Nephron (organoid): ENCODE results near the gene UVRAG.

Source experiments
- H3K27ac Mint-ChIP-seq, 3 experiments: 2 replicates each; pipeline ENCODE4 v1.8.0; 2020; ENCODE audit warnings: mixed read lengths in 3 of 3, mild to moderate bottlenecking in 2 of 3, moderate library complexity in 1 of 3
- H3K27me3 Mint-ChIP-seq: 2 replicates; pipeline ENCODE4 v1.8.0; 2021; ENCODE audit warnings: low read depth, mild to moderate bottlenecking, moderate library complexity, mixed read lengths
- H3K36me3 Mint-ChIP-seq: 2 replicates; pipeline ENCODE4 v1.8.0; 2020; ENCODE audit warnings: low read depth, mixed read lengths
- H3K4me1 Mint-ChIP-seq: 2 replicates; pipeline ENCODE4 v1.8.0; 2020; ENCODE audit warnings: mixed read lengths
- H3K4me3 Mint-ChIP-seq, 3 experiments: 2 replicates each; pipeline ENCODE4 v1.8.0; 2020; ENCODE audit warnings: mild to moderate bottlenecking in 3 of 3, mixed read lengths in 3 of 3, moderate library complexity in 2 of 3
- H3K9me3 Mint-ChIP-seq: 2 replicates; pipeline ENCODE4 v1.8.0; 2020; ENCODE audit warnings: mixed read lengths
- CTCF ChIP-seq, 3 experiments: fragments of 200-600 bp; sonication (generic); IDR thresholded peaks; one replicate each; pipeline ENCODE4 v1.5.0; 2021; ENCODE audit warnings: antibody characterized with exemption in 3 of 3; ENCODE audit not compliant: unreplicated experiment in 3 of 3

Gene UVRAG

DNA sequence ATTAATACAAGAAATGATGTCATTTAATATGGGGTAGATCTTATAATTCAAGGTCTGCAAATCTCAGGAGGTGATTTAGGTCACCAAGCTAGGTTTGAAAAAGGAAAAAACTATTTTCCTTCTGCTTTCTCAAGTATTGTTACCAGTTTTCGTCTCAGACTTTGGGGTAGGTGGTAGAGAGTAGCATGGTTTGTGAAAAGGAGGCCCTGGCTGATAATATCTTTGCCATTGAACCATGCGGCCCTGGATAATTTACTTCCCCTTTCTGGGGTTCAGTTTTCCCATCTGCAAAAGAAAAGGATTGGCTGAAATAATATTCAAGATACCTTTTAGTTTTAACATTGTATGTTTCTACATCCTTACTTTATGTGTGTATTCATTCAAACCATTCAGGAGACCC lies 299.2 kb downstream of the UVRAG start:
- no peak for TF ChIP-seq CTCF (IDR thresholded peaks at IDR 0.05; ENCODE audit: unreplicated experiment in 3 of 3)
- H3K9me3 Mint-ChIP-seq: peaks cover 9% of the 10 kb centered on the region
- no peak overlapping the region for H3K4me3 Mint-ChIP-seq
- no peak overlapping the region for H3K27ac Mint-ChIP-seq
- H3K27me3 Mint-ChIP-seq: no peaks in the 10 kb centered on the region
- H3K4me1 Mint-ChIP-seq: no peaks in the 10 kb centered on the region
- H3K36me3 Mint-ChIP-seq: peaks cover 27% of the 10 kb centered on the region

- Mint-ChIP-seq H3K27ac (no peak overlapping the region), H3K36me3 (peaks cover 24% of the 10 kb centered on the region), H3K4me1 (peaks cover 3% of the 10 kb centered on the region), H3K27me3 (no peaks in the 10 kb centered on the region), H3K4me3 (no peak overlapping the region), H3K9me3 (peaks cover 9% of the 10 kb centered on the region)
- no peak for TF ChIP-seq CTCF (IDR thresholded peaks at IDR 0.05; ENCODE audit: unreplicated experiment in 3 of 3)
Observed at GRCh38 chr11:76115555-76115954, 300.5 kb downstream of the UVRAG start.

DNA sequence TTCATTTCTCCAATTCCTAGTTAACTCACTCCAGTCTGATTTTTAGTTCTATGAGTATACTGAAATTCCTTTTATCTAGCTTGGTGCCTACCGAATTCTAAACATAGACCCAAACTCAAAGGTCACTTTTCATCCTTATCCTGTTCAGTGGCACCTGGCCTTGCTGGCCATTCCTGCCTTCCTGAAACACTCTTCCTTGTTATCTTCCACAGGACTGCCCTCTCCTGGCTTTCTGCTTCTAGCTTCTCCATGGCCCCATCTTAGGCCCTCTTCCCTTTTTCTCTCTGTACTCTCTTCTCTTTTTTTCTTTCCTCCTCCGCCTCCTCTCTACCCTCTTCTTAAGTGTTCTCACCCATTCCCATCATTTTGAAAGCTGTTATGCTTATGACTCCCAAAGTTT lies 304.0 kb downstream of the UVRAG start:
- Mint-ChIP-seq H3K27ac (no peak overlapping the region), H3K36me3 (peaks cover 13% of the 10 kb centered on the region), H3K9me3 (no peaks in the 10 kb centered on the region), H3K27me3 (no peaks in the 10 kb centered on the region), H3K4me3 (no peak overlapping the region), H3K4me1 (peaks cover 22% of the 10 kb centered on the region)
- TF ChIP-seq CTCF (IDR thresholded peaks at IDR 0.05; ENCODE audit: unreplicated experiment in 3 of 3): no peak

GRCh38 chr11:76119779-76120178 lies 304.8 kb downstream of the UVRAG start:
- Mint-ChIP-seq H3K9me3 (no peaks in the 10 kb centered on the region), H3K27ac (no peak overlapping the region), H3K36me3 (peaks cover 13% of the 10 kb centered on the region), H3K4me3 (no peak overlapping the region), H3K4me1 (peaks cover 22% of the 10 kb centered on the region), H3K27me3 (no peaks in the 10 kb centered on the region)
- no peak for TF ChIP-seq CTCF (IDR thresholded peaks at IDR 0.05; ENCODE audit: unreplicated experiment in 3 of 3)

- H3K9me3 Mint-ChIP-seq: no peaks in the 10 kb centered on the region
- peak overlapping the region; percentile 51 to 90 (median 89) for H3K27ac Mint-ChIP-seq
- no peaks in the 10 kb centered on the region for H3K27me3 Mint-ChIP-seq
- peak overlapping the region in 1 of 3 experiments; percentile 24 for H3K4me3 Mint-ChIP-seq
- H3K36me3 Mint-ChIP-seq: peaks cover 10% of the 10 kb centered on the region
- TF ChIP-seq CTCF (IDR thresholded peaks at IDR 0.05; ENCODE audit: unreplicated experiment in 3 of 3): no peak
- peaks cover 26% of the 10 kb centered on the region for H3K4me1 Mint-ChIP-seq
Observed at GRCh38 chr11:76120513-76121101, 305.6 kb downstream of the UVRAG start.

DNA sequence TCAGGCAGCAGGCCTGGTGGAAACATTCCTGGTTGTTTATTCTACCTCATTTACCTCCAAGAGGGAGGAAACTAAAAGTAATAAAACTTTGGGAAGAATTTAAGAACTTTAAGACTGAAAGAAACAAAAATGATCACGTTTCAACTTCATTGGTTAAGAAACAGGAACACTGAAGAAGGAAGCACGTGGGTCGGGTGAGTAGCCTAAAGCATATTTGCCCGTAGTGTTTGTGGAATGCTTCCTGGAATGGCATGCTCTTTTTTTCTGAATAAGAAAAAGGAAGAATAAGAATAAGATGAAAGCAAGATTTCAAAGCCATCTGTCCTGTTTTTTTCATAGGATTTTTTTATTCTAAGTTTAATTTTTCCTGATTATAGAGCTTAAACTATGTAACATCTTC lies 308.2 kb downstream of the UVRAG start:
- Mint-ChIP-seq H3K27ac (no peak overlapping the region), H3K9me3 (no peaks in the 10 kb centered on the region), H3K4me1 (peaks cover 26% of the 10 kb centered on the region), H3K4me3 (no peak overlapping the region), H3K27me3 (no peaks in the 10 kb centered on the region), H3K36me3 (peaks cover 6% of the 10 kb centered on the region)
- no peak for TF ChIP-seq CTCF (IDR thresholded peaks at IDR 0.05; ENCODE audit: unreplicated experiment in 3 of 3)
